ENCODE data around the gene MTMR3. TPM values are rescaled to one million over a fixed set of nuclear protein-coding genes. Genes with fewer than 3 reads are reported as not detected.

MTMR3 gene
- total RNA-seq (2014; rRNA removed; shearing (Covaris generic)), result 10.9 and 22.2 TPM in 2 replicates
- total RNA-seq (2022), result 17.6 and 24.4 TPM in 2 replicates
- percentile 72 among the genes with signal in this experiment for Bru-seq, nascent RNA
- BruChase-seq, experiment 1, labeled RNA remaining after a 6-hour chase, result percentile 65 among the genes with signal in this experiment
- percentile 65 among the genes with signal in this experiment for BruChase-seq, experiment 2, labeled RNA remaining after a 2-hour chase
- long read RNA-seq, full-length matches to known transcripts, result 8 of 23 reads
- long read RNA-seq, partial matches to known transcripts, result 6 of 23 reads
- long read RNA-seq, other reads (novel, unspliced or antisense), result 9 of 23 reads

- Histone ChIP-seq H3K9me3 (ENCODE audit: low read length) (no peaks in the 10 kb centered on the region), H3K4me2 (ENCODE audit: low read length) (peak within 1 kb of the TSS; percentile 83), H3K4me1 (ENCODE audit: insufficient read depth, low read length, poor library complexity, severe bottlenecking) (peaks cover 5% of the 10 kb centered on the region), H2AFZ (ENCODE audit: low read length) (peak within 1 kb of the TSS; percentile 90), H4K20me1 (ENCODE audit: insufficient read depth, low read length) (no peaks in the 10 kb centered on the region), H3K79me2 (ENCODE audit: insufficient read depth, low read depth, low read length) (peaks cover 16% of the 10 kb centered on the region; the same call in 1 of the 2 replicates), H3K27ac (ENCODE audit: low read depth, low read length, poor library complexity, severe bottlenecking) (peak within 1 kb of the TSS; percentile 52), H3K9me2 (ENCODE audit: insufficient read depth, low read length) (no peaks in the 10 kb centered on the region), H3K36me3 (ENCODE audit: insufficient read depth, low read length) (no peaks in the 10 kb centered on the region), H3K4me3 (ENCODE audit: low read depth, low read length, poor library complexity, severe bottlenecking) (peak within 1 kb of the TSS; percentile 98)
- BruUV-seq (replicated peaks), result no TSS peak
- peak; percentile 91 for DNase-seq (ENCODE audit: low spot score)
- intact Hi-C loops (cut with micrococcal nuclease; ENCODE audit: unreplicated experiment), result loop anchor here (2.0 to 5.0 kb wide), 2 partner anchors 44 to 116 kb away; partner anchors contain the start of genes ASCC2, UQCR10 and ZMAT5
- TF ChIP-seq EZH2phosphoT487 (IDR thresholded peaks at IDR 0.05; ENCODE audit: borderline replicate concordance, low read depth, low read length) (no peak), CTCF (conservative IDR thresholded peaks at IDR 0.05; ENCODE audit: low read length) (peak; percentile 66)
- ChIA-PET CTCF (ENCODE audit: unreplicated experiment) (no interaction called here), POLR2A (no interaction called here)
Measured at GRCh38 chr22:29883045-29883774, at the start of gene MTMR3. Gene MTMR3 (plus strand): TSS chr22:29883174. CDS start chr22:29971060, 87,886 bp downstream.

- no peaks in the 10 kb centered on the region for H4K20me1 ChIP-seq (ENCODE audit: insufficient read depth, low read length)
- DNase-seq (ENCODE audit: low spot score), result no peak
- peaks cover 15% of the 10 kb centered on the region for H3K4me1 ChIP-seq (ENCODE audit: insufficient read depth, low read length, poor library complexity, severe bottlenecking)
- CTCF ChIA-PET (ENCODE audit: unreplicated experiment), result no interaction called here
- H3K36me3 ChIP-seq (ENCODE audit: insufficient read depth, low read length), result peaks cover 34% of the 10 kb centered on the region; the same call in 1 of the 2 replicates
- H3K9me2 ChIP-seq (ENCODE audit: insufficient read depth, low read length), result no peaks in the 10 kb centered on the region
- H3K4me2 ChIP-seq (ENCODE audit: low read length), result no peak overlapping the region
- H3K9me3 ChIP-seq (ENCODE audit: low read length), result no peaks in the 10 kb centered on the region
- no peak overlapping the region for H3K27ac ChIP-seq (ENCODE audit: low read depth, low read length, poor library complexity, severe bottlenecking)
- H3K4me3 ChIP-seq (ENCODE audit: low read depth, low read length, poor library complexity, severe bottlenecking), result no peak overlapping the region
- intact Hi-C loops (cut with micrococcal nuclease; ENCODE audit: unreplicated experiment), result loop anchor here (10.0 kb wide), 1 partner anchor 171 kb away; no protein-coding TSS in a partner anchor
- no peak overlapping the region for H2AFZ ChIP-seq (ENCODE audit: low read length)
- no peak for TF ChIP-seq EZH2phosphoT487 (IDR thresholded peaks at IDR 0.05; ENCODE audit: borderline replicate concordance, low read depth, low read length)
- TF ChIP-seq CTCF (conservative IDR thresholded peaks at IDR 0.05; ENCODE audit: low read length), result no peak
- H3K79me2 ChIP-seq (ENCODE audit: insufficient read depth, low read depth, low read length), result peaks cover 13% of the 10 kb centered on the region; the same call in 1 of the 2 replicates
- POLR2A ChIA-PET, result no interaction called here
- TSS peak; percentile 21 for BruUV-seq (replicated peaks)
Measured at GRCh38 chr22:29833392-29833965, 49.5 kb upstream of the MTMR3 start.

Data from OCI-LY7 (cell line).